ENCODE results near the gene RBM11. TPM values are rescaled to one million over a fixed set of nuclear protein-coding genes. Genes with fewer than 3 reads are reported as not detected.

RBM11 gene
- total and polyA plus RNA-seq, 4 donors, result 2.0 to 6.1 (median 4.1) TPM

- TF ChIP-seq CTCF (IDR thresholded peaks at IDR 0.05; ENCODE audit: control extremely low read depth, extremely low read depth), result no peak
- no peak overlapping the region for H3K27ac ChIP-seq (ENCODE audit: low read depth in 1 of 2, low read length in 1 of 2)
- no peaks in the 10 kb centered on the region for H3K9me3 ChIP-seq (ENCODE audit: control insufficient read depth in 4 of 4, insufficient read depth in 3 of 4, low read length in 3 of 4)
- H3K36me3 ChIP-seq (ENCODE audit: control insufficient read depth in 4 of 4, insufficient read depth in 4 of 4, low read length in 4 of 4), result no peaks in the 10 kb centered on the region
- H3K4me3 ChIP-seq, result no peak overlapping the region
- H3K27me3 ChIP-seq (ENCODE audit: control insufficient read depth in 3 of 3, insufficient read depth in 3 of 3, low read length in 2 of 3), result no peaks in the 10 kb centered on the region
- no peaks in the 10 kb centered on the region for H3K4me1 ChIP-seq (ENCODE audit: control insufficient read depth in 5 of 5, insufficient read depth in 5 of 5, low read length in 5 of 5)
- ATAC-seq (ENCODE audit: insufficient read depth, low FRiP score), result no peak
- no peak for DNase-seq
- H3K9ac ChIP-seq (ENCODE audit: insufficient read depth in 1 of 2, low read length in 2 of 2), result no peak overlapping the region
- WGBS, 2 donors, result 54 to 58% methylated on average over 3 of the region's 3 CpGs
These were observed 20.2 kb downstream of the RBM11 start for GRCh38 chr21:14236180-14236579.

DNA sequence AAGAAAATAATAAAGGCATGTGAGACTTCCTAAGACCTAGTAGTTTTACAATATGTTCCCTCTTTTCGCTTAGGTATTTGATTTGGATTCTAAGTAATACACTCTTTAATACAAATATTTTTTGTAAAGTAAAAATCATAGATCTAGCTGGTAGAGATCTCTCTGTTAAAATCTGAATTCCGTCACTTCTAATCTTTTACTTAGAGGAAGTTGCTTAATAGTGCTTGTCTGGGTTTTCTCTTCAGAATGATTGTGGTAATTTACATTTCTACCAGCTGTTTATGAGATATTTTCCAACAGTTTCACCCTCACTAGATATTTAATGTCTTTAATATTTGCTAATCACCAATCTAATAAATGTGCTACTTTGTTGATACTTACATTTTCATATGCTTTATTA, 23.3 kb downstream of the RBM11 start:
- DNase-seq (no peak), ATAC-seq (ENCODE audit: insufficient read depth, low FRiP score) (no peak)
- no peaks in the 10 kb centered on the region for H3K4me1 ChIP-seq (ENCODE audit: control insufficient read depth in 5 of 5, insufficient read depth in 5 of 5, low read length in 5 of 5)
- H3K36me3 ChIP-seq (ENCODE audit: control insufficient read depth in 4 of 4, insufficient read depth in 4 of 4, low read length in 4 of 4), result no peaks in the 10 kb centered on the region
- no peaks in the 10 kb centered on the region for H3K9me3 ChIP-seq (ENCODE audit: control insufficient read depth in 4 of 4, insufficient read depth in 3 of 4, low read length in 3 of 4)
- TF ChIP-seq CTCF (IDR thresholded peaks at IDR 0.05; ENCODE audit: control extremely low read depth, extremely low read depth), result no peak
- H3K27ac ChIP-seq (ENCODE audit: low read depth in 1 of 2, low read length in 1 of 2), result no peak overlapping the region
- H3K27me3 ChIP-seq (ENCODE audit: control insufficient read depth in 3 of 3, insufficient read depth in 3 of 3, low read length in 2 of 3), result no peaks in the 10 kb centered on the region
- no peak overlapping the region for H3K4me3 ChIP-seq
- WGBS, 2 donors, result 62 to 76% methylated on average over 2 of the region's 2 CpGs
- H3K9ac ChIP-seq (ENCODE audit: insufficient read depth in 1 of 2, low read length in 2 of 2), result no peak overlapping the region

DNA sequence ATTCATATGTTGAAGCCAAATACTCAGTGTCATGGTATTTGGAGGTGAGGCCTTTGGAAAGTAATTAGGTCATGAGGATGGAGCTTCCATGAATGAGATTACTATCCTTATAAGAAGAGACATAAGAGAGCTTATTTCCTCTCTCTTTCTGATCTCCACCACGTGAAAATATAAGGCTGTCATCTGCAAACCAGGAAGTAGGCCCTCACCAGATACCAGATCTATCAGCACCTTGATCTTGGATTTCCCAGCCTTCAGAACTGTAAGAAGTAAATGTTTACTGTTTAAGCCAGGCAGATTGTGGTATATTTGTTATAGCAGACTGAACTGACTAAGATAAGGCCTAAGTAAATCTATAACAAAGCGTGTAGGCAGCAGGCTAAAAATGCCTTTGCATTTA, 25.3 kb downstream of the RBM11 start:
- Histone ChIP-seq H3K4me3 (no peak overlapping the region), H3K27ac (ENCODE audit: low read depth in 1 of 2, low read length in 1 of 2) (no peak overlapping the region), H3K9ac (ENCODE audit: insufficient read depth in 1 of 2, low read length in 2 of 2) (no peak overlapping the region), H3K36me3 (ENCODE audit: control insufficient read depth in 4 of 4, insufficient read depth in 4 of 4, low read length in 4 of 4) (no peaks in the 10 kb centered on the region), H3K27me3 (ENCODE audit: control insufficient read depth in 3 of 3, insufficient read depth in 3 of 3, low read length in 2 of 3) (no peaks in the 10 kb centered on the region), H3K9me3 (ENCODE audit: control insufficient read depth in 4 of 4, insufficient read depth in 3 of 4, low read length in 3 of 4) (no peaks in the 10 kb centered on the region), H3K4me1 (ENCODE audit: control insufficient read depth in 5 of 5, insufficient read depth in 5 of 5, low read length in 5 of 5) (no peaks in the 10 kb centered on the region)
- 37 to 50% methylated on average over 2 of the region's 2 CpGs for WGBS, 2 donors
- no peak for DNase-seq
- ATAC-seq (ENCODE audit: insufficient read depth, low FRiP score), result no peak
- TF ChIP-seq CTCF (IDR thresholded peaks at IDR 0.05; ENCODE audit: control extremely low read depth, extremely low read depth), result no peak

DNA sequence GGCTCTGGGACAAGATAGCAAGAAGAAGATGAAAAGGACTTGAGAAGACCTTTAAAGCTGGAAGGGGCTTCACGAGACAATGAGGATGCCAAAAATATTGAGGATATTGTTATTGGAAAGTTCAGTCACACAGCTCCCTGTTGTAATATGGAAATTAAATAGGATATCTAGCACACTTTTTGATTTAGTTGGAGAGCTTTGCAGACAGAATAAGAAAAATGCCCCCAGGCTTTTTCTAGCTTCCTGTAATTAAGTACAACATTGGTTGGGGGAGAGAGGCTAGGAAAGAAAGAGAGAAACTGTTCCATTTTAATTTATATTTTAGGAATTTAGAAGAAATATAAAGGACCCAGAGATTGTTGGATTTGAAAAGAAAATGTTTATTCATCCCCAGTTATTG, 27.5 kb downstream of the RBM11 start:
- no peak for TF ChIP-seq CTCF (IDR thresholded peaks at IDR 0.05; ENCODE audit: control extremely low read depth, extremely low read depth)
- ATAC-seq (ENCODE audit: insufficient read depth, low FRiP score) (no peak), DNase-seq (no peak)
- H3K9ac ChIP-seq (ENCODE audit: insufficient read depth in 1 of 2, low read length in 2 of 2), result no peak overlapping the region
- no peak overlapping the region for H3K27ac ChIP-seq (ENCODE audit: low read depth in 1 of 2, low read length in 1 of 2)
- no peaks in the 10 kb centered on the region for H3K36me3 ChIP-seq (ENCODE audit: control insufficient read depth in 4 of 4, insufficient read depth in 4 of 4, low read length in 4 of 4)
- H3K4me3 ChIP-seq, result no peak overlapping the region
- no peaks in the 10 kb centered on the region for H3K27me3 ChIP-seq (ENCODE audit: control insufficient read depth in 3 of 3, insufficient read depth in 3 of 3, low read length in 2 of 3)
- H3K9me3 ChIP-seq (ENCODE audit: control insufficient read depth in 4 of 4, insufficient read depth in 3 of 4, low read length in 3 of 4), result no peaks in the 10 kb centered on the region
- 88 to 90% methylated on average over 1 of the region's 1 CpG for WGBS, 2 donors
- no peaks in the 10 kb centered on the region for H3K4me1 ChIP-seq (ENCODE audit: control insufficient read depth in 5 of 5, insufficient read depth in 5 of 5, low read length in 5 of 5)
